Osteoblast (primary cell): ENCODE results near the gene RNASEL. TPM values are rescaled to one million over a fixed set of nuclear protein-coding genes. Genes with fewer than 3 reads are reported as not detected.

Experiments used
- DNase-seq: peaks from one replicate; pipeline ENCODE4 v3.0.0; 2011; ENCODE audit warnings: low spot score, mixed read lengths; ENCODE audit not compliant: insufficient read length; ENCODE audit errors: missing footprints
- H2AFZ ChIP-seq: 2 replicates; pipeline ENCODE4 v1.6.0; 2011; ENCODE audit warnings: mild to moderate bottlenecking, low read length
- H3K27ac ChIP-seq: 2 replicates; pipeline ENCODE4 v1.5.1; 2011; ENCODE audit warnings: mild to moderate bottlenecking, low read depth, low read length, moderate library complexity
- H3K27me3 ChIP-seq: 2 replicates; pipeline ENCODE4 v1.6.0; 2012; ENCODE audit warnings: mild to moderate bottlenecking, control low read depth, inconsistent platforms, low read length, moderate library complexity; ENCODE audit not compliant: insufficient read depth
- H3K36me3 ChIP-seq: 2 replicates; pipeline ENCODE4 v1.5.1; 2011; ENCODE audit warnings: mild to moderate bottlenecking, low read length, control low read depth, moderate library complexity; ENCODE audit not compliant: insufficient read depth
- H3K4me1 ChIP-seq: 2 replicates; pipeline ENCODE4 v1.5.1; 2011; ENCODE audit warnings: mild to moderate bottlenecking, low read length, control low read depth, moderate library complexity; ENCODE audit not compliant: insufficient read depth
- H3K4me2 ChIP-seq: 2 replicates; pipeline ENCODE4 v1.6.0; 2011; ENCODE audit warnings: mild to moderate bottlenecking, low read length; ENCODE audit not compliant: insufficient read depth
- H3K4me3 ChIP-seq: fragments of 200-600 bp; sonication (generic); 3 replicates; pipeline ENCODE4 v1.5.1; 2012; ENCODE audit warnings: mild to moderate bottlenecking, low read length, inconsistent platforms; ENCODE audit not compliant: insufficient read depth
- H3K79me2 ChIP-seq: 2 replicates; pipeline ENCODE4 v1.6.0; 2012; ENCODE audit warnings: mild to moderate bottlenecking, low read length, control low read depth, inconsistent platforms; ENCODE audit not compliant: insufficient read depth
- H3K9me3 ChIP-seq: 2 replicates; pipeline ENCODE4 v1.5.1; 2011; ENCODE audit warnings: low read depth, low read length, control low read depth
- H4K20me1 ChIP-seq: 2 replicates; pipeline ENCODE4 v1.6.0; 2012; ENCODE audit warnings: mild to moderate bottlenecking, low read length, control low read depth; ENCODE audit not compliant: insufficient read depth
- total RNA-seq: library from RNA; depleted of rRNA; stranded (reverse); fragments of >200 nt; gene quantifications from 2 replicates; pipeline ENCODE4 v1.2.3, GENCODE V29; 2012
- TF ChIP-seq, protein P1 (sequence below): IDR thresholded peaks from 2 replicates; pipeline ENCODE4 v1.5.1; 2011; ENCODE audit warnings: mild to moderate bottlenecking, low read depth, low read length, moderate library complexity; ENCODE audit errors: extremely low read depth

Gene RNASEL
- total RNA-seq, 1 donor, result 7.2 TPM

DNA sequence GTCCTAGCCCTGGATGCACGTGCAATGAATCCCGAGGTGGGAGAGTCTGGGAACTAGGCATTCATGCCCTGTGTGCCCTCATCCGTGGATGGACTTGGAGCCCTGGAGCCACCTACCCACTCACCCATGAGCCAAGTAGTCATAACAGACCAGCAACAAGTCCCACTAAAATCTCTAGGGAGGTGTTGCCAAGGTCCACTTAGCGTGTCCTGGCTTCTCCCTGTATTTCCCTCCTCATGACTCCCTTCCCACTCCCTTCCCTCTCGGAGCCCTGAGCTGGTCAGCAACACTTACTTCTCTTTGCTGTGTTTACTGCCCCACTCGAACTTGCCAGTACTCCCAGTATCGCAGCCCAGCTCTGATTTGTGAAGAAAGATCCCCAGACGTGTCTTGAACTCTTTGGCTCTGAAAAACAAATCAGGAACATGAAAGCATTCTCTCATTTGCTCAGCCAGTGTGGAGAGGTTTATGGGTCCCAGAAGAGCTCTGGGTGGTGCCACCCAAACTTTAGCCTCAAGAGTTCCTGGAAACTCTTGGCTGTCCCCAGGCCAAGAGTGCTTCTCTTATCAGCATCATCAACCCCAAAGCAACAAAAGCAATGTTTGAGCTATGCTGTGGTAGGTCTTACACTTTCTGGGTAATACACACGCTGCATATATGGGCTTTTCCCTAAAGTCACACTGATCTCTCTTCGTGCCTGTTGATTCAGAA, 14.0 kb upstream of the RNASEL start:
- Histone ChIP-seq H3K27me3 (peaks cover 3% of the 10 kb centered on the region), H2AFZ (no peak overlapping the region), H3K27ac (no peak overlapping the region), H3K79me2 (no peaks in the 10 kb centered on the region), H3K4me1 (peaks cover 10% of the 10 kb centered on the region), H4K20me1 (no peaks in the 10 kb centered on the region), H3K36me3 (no peaks in the 10 kb centered on the region), H3K4me3 (no peak overlapping the region), H3K4me2 (peak overlapping the region; percentile 81), H3K9me3 (no peaks in the 10 kb centered on the region)
- DNase-seq, result peak; percentile 87
- TF ChIP-seq, protein P1, sequence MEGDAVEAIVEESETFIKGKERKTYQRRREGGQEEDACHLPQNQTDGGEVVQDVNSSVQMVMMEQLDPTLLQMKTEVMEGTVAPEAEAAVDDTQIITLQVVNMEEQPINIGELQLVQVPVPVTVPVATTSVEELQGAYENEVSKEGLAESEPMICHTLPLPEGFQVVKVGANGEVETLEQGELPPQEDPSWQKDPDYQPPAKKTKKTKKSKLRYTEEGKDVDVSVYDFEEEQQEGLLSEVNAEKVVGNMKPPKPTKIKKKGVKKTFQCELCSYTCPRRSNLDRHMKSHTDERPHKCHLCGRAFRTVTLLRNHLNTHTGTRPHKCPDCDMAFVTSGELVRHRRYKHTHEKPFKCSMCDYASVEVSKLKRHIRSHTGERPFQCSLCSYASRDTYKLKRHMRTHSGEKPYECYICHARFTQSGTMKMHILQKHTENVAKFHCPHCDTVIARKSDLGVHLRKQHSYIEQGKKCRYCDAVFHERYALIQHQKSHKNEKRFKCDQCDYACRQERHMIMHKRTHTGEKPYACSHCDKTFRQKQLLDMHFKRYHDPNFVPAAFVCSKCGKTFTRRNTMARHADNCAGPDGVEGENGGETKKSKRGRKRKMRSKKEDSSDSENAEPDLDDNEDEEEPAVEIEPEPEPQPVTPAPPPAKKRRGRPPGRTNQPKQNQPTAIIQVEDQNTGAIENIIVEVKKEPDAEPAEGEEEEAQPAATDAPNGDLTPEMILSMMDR, result no peak

DNA sequence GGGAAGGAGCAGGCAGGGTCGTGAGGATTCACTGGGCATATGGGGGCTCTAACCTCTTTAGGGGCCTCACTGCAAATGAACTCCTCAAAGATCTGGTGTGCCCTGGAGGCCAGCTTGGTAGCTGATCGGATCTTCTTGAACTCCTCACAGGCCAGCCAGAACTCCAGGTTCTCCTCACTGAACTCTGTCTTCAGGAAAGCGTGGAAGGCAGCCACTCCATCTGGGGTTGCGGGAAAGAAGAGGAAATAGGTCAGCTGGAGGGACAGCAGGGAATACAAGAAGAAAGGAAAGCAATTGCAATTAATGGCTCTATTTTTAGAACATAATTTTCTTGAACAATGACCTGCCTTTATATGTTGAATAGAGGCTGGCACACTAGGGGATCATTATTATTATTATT, 12.9 kb upstream of the RNASEL start:
- Histone ChIP-seq H3K36me3 (no peaks in the 10 kb centered on the region), H3K4me3 (no peak overlapping the region), H3K4me1 (peaks cover 10% of the 10 kb centered on the region), H4K20me1 (no peaks in the 10 kb centered on the region), H3K27me3 (peaks cover 3% of the 10 kb centered on the region), H3K4me2 (no peak overlapping the region), H3K27ac (no peak overlapping the region), H3K9me3 (no peaks in the 10 kb centered on the region), H3K79me2 (no peaks in the 10 kb centered on the region), H2AFZ (no peak overlapping the region)
- TF ChIP-seq, protein P1, result no peak
- DNase-seq, result no peak

DNA sequence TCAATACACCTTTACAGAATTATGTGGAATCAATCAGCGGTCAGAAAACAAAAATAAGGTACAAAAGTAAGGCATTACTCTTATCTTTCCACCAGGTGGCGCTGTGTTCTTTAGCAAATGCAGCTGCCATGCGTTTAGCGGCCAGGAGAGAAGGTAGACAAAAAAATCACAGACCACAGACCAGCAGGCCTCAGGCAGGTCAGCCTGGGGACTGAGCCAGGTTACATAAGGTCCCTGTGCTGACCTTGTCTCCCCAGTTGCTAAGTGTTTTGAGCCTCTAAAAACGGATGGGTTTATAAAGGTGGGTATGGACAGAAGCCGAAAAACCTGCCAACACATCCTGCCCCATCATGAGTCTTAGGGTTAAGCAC, 12.3 kb upstream of the RNASEL start:
- no peak overlapping the region for H3K4me3 ChIP-seq
- TF ChIP-seq, protein P1, result peak; percentile 73
- H3K4me2 ChIP-seq, result no peak overlapping the region
- H3K79me2 ChIP-seq, result no peaks in the 10 kb centered on the region
- no peaks in the 10 kb centered on the region for H3K36me3 ChIP-seq
- peaks cover 3% of the 10 kb centered on the region for H3K27me3 ChIP-seq
- peak; percentile 91 for DNase-seq
- H3K4me1 ChIP-seq, result peaks cover 10% of the 10 kb centered on the region
- no peaks in the 10 kb centered on the region for H3K9me3 ChIP-seq
- no peak overlapping the region for H2AFZ ChIP-seq
- no peaks in the 10 kb centered on the region for H4K20me1 ChIP-seq
- H3K27ac ChIP-seq, result no peak overlapping the region

DNA sequence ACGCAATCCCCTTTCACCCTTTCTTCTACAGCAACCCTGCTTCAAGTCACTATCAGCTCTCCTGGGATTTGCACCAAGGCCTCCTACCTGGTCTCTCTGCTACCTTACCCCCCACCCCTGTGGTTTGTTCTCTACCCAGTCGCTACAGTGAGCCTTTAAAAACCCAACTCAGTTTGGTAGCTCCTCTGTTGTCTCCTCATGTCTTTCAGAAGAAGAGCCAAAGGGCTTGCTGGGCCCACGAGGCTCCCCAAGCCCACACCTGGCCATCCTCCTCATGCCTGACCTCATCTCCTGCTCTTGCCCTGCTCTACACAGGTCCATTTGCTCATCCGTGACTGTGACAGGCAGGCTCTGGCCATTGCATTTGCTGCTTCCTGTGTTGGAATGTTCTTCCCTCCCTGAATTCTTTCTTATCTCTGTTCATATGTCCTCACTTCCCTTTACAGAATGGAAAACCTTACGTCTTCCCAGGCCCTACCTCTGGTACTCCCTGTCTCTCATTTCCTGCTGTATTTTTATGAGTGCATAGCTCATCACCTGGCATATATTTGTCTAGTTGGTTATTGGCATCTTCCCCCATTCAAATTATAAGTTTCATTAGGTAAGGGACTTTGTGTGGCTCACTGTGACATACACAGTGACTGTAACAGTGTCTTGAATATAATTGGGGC, 11.8 kb upstream of the RNASEL start:
- H3K79me2 ChIP-seq, result no peaks in the 10 kb centered on the region
- peaks cover 10% of the 10 kb centered on the region for H3K4me1 ChIP-seq
- H3K27me3 ChIP-seq, result peaks cover 5% of the 10 kb centered on the region
- H4K20me1 ChIP-seq, result no peaks in the 10 kb centered on the region
- H3K4me3 ChIP-seq, result no peak overlapping the region
- no peak overlapping the region for H2AFZ ChIP-seq
- no peak for DNase-seq
- H3K4me2 ChIP-seq, result no peak overlapping the region
- H3K36me3 ChIP-seq, result no peaks in the 10 kb centered on the region
- no peaks in the 10 kb centered on the region for H3K9me3 ChIP-seq
- TF ChIP-seq, protein P1, result no peak
- H3K27ac ChIP-seq, result no peak overlapping the region
